Renal pelvis (tissue), 4 donors: ENCODE results near the gene TMUB1. TPM values are rescaled to one million over a fixed set of nuclear protein-coding genes. Genes with fewer than 3 reads are reported as not detected.

Experiments used
- DNase-seq: peaks from one replicate; pipeline ENCODE4 v3.0.0-alpha.2; 2013
- polyA plus RNA-seq, 3 donors: library from polyadenylated mRNA; unstranded; fragments of 120-200 nt; gene quantifications; one replicate each; pipeline ENCODE4 v1.2.1, GENCODE V29; 2013; ENCODE audit not compliant: insufficient read length in 3 of 3

The TMUB1 gene
- polyA plus RNA-seq, 3 donors = 31.3 to 45.2 (median 39.3) TPM

- no peak for DNase-seq
Measured at GRCh38 chr7:151110236-151110940, 27.1 kb upstream of the TMUB1 start.

- no peak for DNase-seq
Measured at GRCh38 chr7:151109094-151110048, 26.1 kb upstream of the TMUB1 start.

GRCh38 chr7:151107882-151108281 is 24.6 kb upstream of the TMUB1 start:
- no peak for DNase-seq

- no peak for DNase-seq
Measured at GRCh38 chr7:151104411-151105235, 21.3 kb upstream of the TMUB1 start.

GRCh38 chr7:151103973-151104372 is 20.7 kb upstream of the TMUB1 start:
- DNase-seq = no peak

GRCh38 chr7:151102991-151103390 is 19.7 kb upstream of the TMUB1 start:
- DNase-seq = no peak

GRCh38 chr7:151101621-151102396 is 18.5 kb upstream of the TMUB1 start:
- DNase-seq = no peak

GRCh38 chr7:151100921-151101320 is 17.6 kb upstream of the TMUB1 start:
- no peak for DNase-seq

- no peak for DNase-seq
Measured at GRCh38 chr7:151099486-151100211, 16.4 kb upstream of the TMUB1 start.

GRCh38 chr7:151095828-151096475 is 12.7 kb upstream of the TMUB1 start:
- DNase-seq = no peak

GRCh38 chr7:151095123-151095797 is 12.0 kb upstream of the TMUB1 start:
- DNase-seq = no peak

- no peak for DNase-seq
Measured at GRCh38 chr7:151094675-151095074, 11.4 kb upstream of the TMUB1 start.

GRCh38 chr7:151093748-151094147 is 10.5 kb upstream of the TMUB1 start:
- no peak for DNase-seq

GRCh38 chr7:151091988-151092387 is 8.7 kb upstream of the TMUB1 start:
- DNase-seq = no peak

- DNase-seq = no peak
Measured at GRCh38 chr7:151091431-151091830, 8.1 kb upstream of the TMUB1 start.

- no peak for DNase-seq
Measured at GRCh38 chr7:151091003-151091402, 7.7 kb upstream of the TMUB1 start.

GRCh38 chr7:151089893-151090730 is 6.8 kb upstream of the TMUB1 start:
- DNase-seq = no peak
